GM12878 (cell line): Measurements from ENCODE around the gene LYRM4. TPM values are rescaled to one million over a fixed set of nuclear protein-coding genes. Genes with fewer than 3 reads are reported as not detected.

Experiments used
- ASH2L ChIP-seq: fragments of 300-600, 200-600 bp; sonication (generic); IDR thresholded peaks from 2 replicates; pipeline ENCODE4 v1.6.1; 2017; ENCODE audit warnings: low read depth, mild to moderate bottlenecking, borderline replicate concordance
- BCL11A ChIP-seq: IDR thresholded peaks from 2 replicates; pipeline ENCODE4 v1.6.1; 2011; ENCODE audit warnings: low read depth, low read length
- CBFB ChIP-seq: IDR thresholded peaks from 2 replicates; pipeline ENCODE4 v1.6.1; 2016; ENCODE audit warnings: antibody characterized with exemption, low read depth
- HDGF ChIP-seq: fragments of 450-650 bp; IDR thresholded peaks from 2 replicates; pipeline ENCODE4 v1.6.1; 2016; ENCODE audit warnings: antibody characterized with exemption
- IKZF2 ChIP-seq, 2 experiments: fragments of 450-650 bp; IDR thresholded peaks; 2 replicates each; pipeline ENCODE4 v1.6.1; 2017; ENCODE audit warnings: mild to moderate bottlenecking in 2 of 2, moderate library complexity in 2 of 2
- IRF3 ChIP-seq: fragments of 450-650 bp; IDR thresholded peaks from 2 replicates; pipeline ENCODE4 v1.6.1; 2014; ENCODE audit warnings: mild to moderate bottlenecking
- IRF4 ChIP-seq: IDR thresholded peaks from 2 replicates; pipeline ENCODE4 v1.6.1; 2011; ENCODE audit warnings: low read depth, low read length
- KLF5 ChIP-seq: fragments of 450-650 bp; IDR thresholded peaks from 2 replicates; pipeline ENCODE4 v1.6.1; 2014; ENCODE audit warnings: mild to moderate bottlenecking; ENCODE audit not compliant: partially characterized antibody
- MLLT1 ChIP-seq: fragments of 450-650 bp; IDR thresholded peaks from 2 replicates; pipeline ENCODE4 v1.6.1; 2016; ENCODE audit warnings: mild to moderate bottlenecking
- MTA3 ChIP-seq: IDR thresholded peaks from 2 replicates; pipeline ENCODE4 v1.6.1; 2012; ENCODE audit warnings: low read length, inconsistent platforms, borderline replicate concordance
- MYB ChIP-seq: fragments of 150-350 bp; IDR thresholded peaks from 2 replicates; pipeline ENCODE4 v1.6.1; 2014; ENCODE audit warnings: mild to moderate bottlenecking, low read depth, low read length, borderline replicate concordance
- MYC ChIP-seq: IDR thresholded peaks from 2 replicates; pipeline ENCODE4 v1.6.1; 2011; ENCODE audit warnings: mild to moderate bottlenecking, low read length, moderate library complexity, inconsistent platforms; ENCODE audit not compliant: insufficient read depth, insufficient replicate concordance, insufficient read length, severe bottlenecking
- NFIC ChIP-seq: IDR thresholded peaks from 2 replicates; pipeline ENCODE4 v1.6.1; 2012; ENCODE audit warnings: low read depth, mild to moderate bottlenecking, inconsistent platforms, low read length, moderate library complexity
- NFYB ChIP-seq: IDR thresholded peaks from 2 replicates; pipeline ENCODE4 v1.6.1; 2011; ENCODE audit warnings: low read depth, mild to moderate bottlenecking, low read length, improper control_type of control experiment, moderate library complexity; ENCODE audit not compliant: insufficient read depth
- PAX5 ChIP-seq: IDR thresholded peaks from 2 replicates; pipeline ENCODE4 v1.6.1; 2011; ENCODE audit warnings: low read depth, low read length, borderline replicate concordance
- POU2F2 ChIP-seq: IDR thresholded peaks from 3 replicates; pipeline ENCODE4 v1.6.1; 2011; ENCODE audit warnings: low read depth, mild to moderate bottlenecking, low read length, borderline replicate concordance
- PRDM15 ChIP-seq: fragments of 450-650 bp; formaldehyde crosslinking; IDR thresholded peaks from 2 replicates; pipeline ENCODE4 v1.4.0; 2020; ENCODE audit warnings: mild to moderate bottlenecking, moderate library complexity
- RBBP5 ChIP-seq: fragments of 200-600 bp; sonication (generic); conservative IDR thresholded peaks from 2 replicates; pipeline ENCODE4 v1.6.1; 2016
- RCOR1 ChIP-seq: conservative IDR thresholded peaks from 2 replicates; pipeline ENCODE4 v1.6.1; 2012; ENCODE audit warnings: low read depth, low read length, improper control_type of control experiment
- SIN3A ChIP-seq: IDR thresholded peaks from 2 replicates; pipeline ENCODE4 v1.6.1; 2012; ENCODE audit warnings: low read depth, low read length, improper control_type of control experiment
- SMAD5 ChIP-seq: IDR thresholded peaks from 2 replicates; pipeline ENCODE4 v1.6.1; 2016; ENCODE audit warnings: antibody characterized with exemption, low read depth
- WRNIP1 ChIP-seq: IDR thresholded peaks from 2 replicates; pipeline ENCODE4 v1.6.1; 2011; ENCODE audit warnings: low read depth, low read length, improper control_type of control experiment, borderline replicate concordance
- ZNF207 ChIP-seq: fragments of 450-650 bp; IDR thresholded peaks from 2 replicates; pipeline ENCODE4 v1.6.1; 2014; ENCODE audit warnings: antibody characterized with exemption, mild to moderate bottlenecking, borderline replicate concordance
- ZNF24 ChIP-seq: fragments of 450-650 bp; IDR thresholded peaks from 2 replicates; pipeline ENCODE4 v1.6.1; 2017; ENCODE audit warnings: antibody characterized with exemption, mild to moderate bottlenecking
- polyA plus RNA-seq, 11 experiments: library from polyadenylated mRNA; depleted of rRNA in 4 of 11; unstranded in 6 of 11; stranded (reverse) in 5 of 11; fragments of >200 nt; fragmentation: Nextera tagmentation in 4 of 11; fragmentation: Illumina TruSeq in 1 of 11; extraction: Ambion mirVana in 4 of 11; extraction: Trizol in 1 of 11; gene quantifications; 1 replicate in 1 of 11; 2 replicates in 10 of 11; pipeline versions ENCODE4 v1.2.1 to v1.2.3, GENCODE V29; 2011 to 2016; ENCODE audit warnings: inconsistent platforms in 2 of 11, missing spikeins in 2 of 11, low read depth in 1 of 11
- total RNA-seq, 4 experiments: library from RNA; depleted of rRNA in 3 of 4; stranded (reverse); fragments of >200 nt in 3 of 4; fragmentation: Illumina TruSeq in 1 of 4; extraction: Trizol in 1 of 4; gene quantifications; 2 replicates each; pipeline versions ENCODE4 v1.2.1 to v1.2.3, GENCODE V29; 2013 to 2021

LYRM4 gene
- total and polyA plus RNA-seq, 10 of the 15 experiments (the other 5 are each of a cell fraction or from before 2014, with no cell fraction given), result 32.7 to 66.8 (median 44.0) TPM

- TF ChIP-seq IRF3 (0 out of 2 replicates have a peak, but pooled peaks have one; percentile 30), MYC (peak; percentile 94), BCL11A (peak; percentile 32; the same call in 1 of the 2 replicates), WRNIP1 (peak; percentile 96; the same call in 1 of the 2 replicates), SIN3A (peak; percentile 95), POU2F2 (peak; percentile 49), MYB (peak; percentile 99), PAX5 (no peak), SMAD5 (no peak), MLLT1 (peak; percentile 77), PRDM15 (CRISPR knock-in tag) (no peak), ZNF24 (no peak), KLF5 (peak; percentile 80), RCOR1 (no peak), ASH2L (no peak; the same call in 1 of the 2 replicates), MTA3 (no peak), RBBP5 (no peak), IRF4 (peak; percentile 23; the same call in 1 of the 2 replicates), NFIC (peak; percentile 6; the same call in 1 of the 2 replicates), IKZF2 (IDR thresholded peaks at IDR 0.05) (0 out of 4 replicates have a peak, but pooled peaks of 1 of the 2 experiments have one; percentile 7), CBFB (peak; percentile 94), HDGF (peak; percentile 91), NFYB (no peak), ZNF207 (peak; percentile 95)
Measured at GRCh38 chr6:5260661-5261544, at the start of gene LYRM4, which contains the start of gene FARS2 (continued).
